SKM-1 treated with dmso at 0.1 percent for 144 hours (cell line): ENCODE data around the gene DCAF17.
A peak's percentile ranks its signal among the peaks of the same experiment; 100 is the strongest.

Source experiments
- DNase-seq: peaks from one replicate; lab custom pipeline; 2025; ENCODE audit not compliant: unreplicated experiment; lab: John Stamatoyannopoulos, UW

The DCAF17 gene

DNA sequence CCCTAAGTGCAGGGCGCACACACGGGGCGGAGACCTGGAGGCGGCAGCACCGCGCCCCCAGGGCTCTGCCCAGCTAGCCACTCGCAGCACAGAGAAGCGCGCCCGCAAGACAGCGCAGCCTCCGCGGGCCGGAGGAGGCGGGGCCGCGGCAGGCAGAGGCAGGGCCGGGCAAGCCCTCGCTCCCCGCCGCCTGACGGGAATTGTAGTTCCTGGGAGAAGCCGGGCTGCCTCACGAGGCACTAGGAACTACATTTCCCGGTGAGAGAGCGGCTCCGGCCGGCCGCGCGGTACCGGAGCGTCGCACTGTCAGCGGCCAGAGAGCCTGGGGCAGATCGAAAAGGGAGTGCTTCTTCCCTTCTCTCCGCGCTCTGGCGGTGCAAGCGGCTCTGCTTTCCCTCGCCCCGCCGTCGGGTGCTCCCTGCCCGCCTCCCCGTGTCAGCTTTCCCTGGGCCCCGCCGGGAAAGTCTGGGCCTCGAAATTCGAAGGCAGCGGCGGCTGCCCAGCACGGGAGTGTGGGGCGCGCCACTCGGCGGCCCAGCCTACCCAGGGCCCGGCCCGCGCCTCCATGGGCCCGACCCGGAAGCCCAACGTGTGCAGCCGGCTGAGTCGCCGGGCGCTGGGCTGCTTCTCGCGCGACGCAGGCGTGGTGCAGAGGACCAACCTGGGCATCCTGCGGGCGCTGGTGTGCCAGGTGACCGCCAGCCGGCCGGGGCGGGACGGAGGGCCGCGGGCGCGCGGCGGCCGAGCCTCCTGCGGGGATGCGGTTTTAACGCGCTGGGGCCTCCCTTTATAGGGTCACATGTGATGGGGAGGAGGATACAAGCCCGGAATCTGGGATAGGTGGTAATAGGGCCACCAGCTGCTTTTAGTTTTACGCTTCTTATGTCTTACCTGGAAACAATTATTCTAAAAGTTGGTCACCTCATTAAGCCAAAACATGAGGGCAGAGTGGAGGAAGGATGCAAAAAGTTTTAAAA is at the start of gene DCAF17:
Gene DCAF17 (plus strand): TSS at position 214 of the 977 bp plus-strand sequence. CDS start 352 bp downstream, at position 566.
- DNase-seq: peak; percentile 95

GRCh38 chr2:171386627-171387026 is 47.4 kb upstream of the DCAF17 start:
- DNase-seq: no peak

DNA sequence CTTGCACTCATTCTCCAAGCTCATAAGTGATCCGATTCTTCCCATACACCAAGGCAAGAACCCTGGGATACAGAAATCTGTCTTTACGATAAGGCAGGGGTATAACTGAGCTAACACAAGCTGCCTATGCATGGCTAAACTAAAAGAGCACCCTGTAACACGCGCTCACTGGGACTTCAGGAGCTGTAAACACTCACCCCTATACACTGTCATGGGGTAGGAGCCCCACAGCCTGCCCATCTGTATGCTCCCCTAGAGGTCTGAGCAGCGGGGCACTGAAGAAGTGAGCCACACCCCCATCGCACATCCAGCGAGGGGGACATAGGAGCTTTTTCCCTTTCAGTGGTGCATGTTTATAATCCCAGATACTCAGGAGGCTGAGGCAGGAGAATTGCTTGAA is 47.0 kb upstream of the DCAF17 start:
- no peak for DNase-seq

GRCh38 chr2:171389325-171389724 is 44.7 kb upstream of the DCAF17 start:
- no peak for DNase-seq

- DNase-seq: no peak
Measured at GRCh38 chr2:171389780-171390179, 44.2 kb upstream of the DCAF17 start.

- no peak for DNase-seq
Measured at GRCh38 chr2:171390941-171391516, 43.0 kb upstream of the DCAF17 start.

GRCh38 chr2:171391532-171391931 is 42.5 kb upstream of the DCAF17 start:
- DNase-seq: no peak

- DNase-seq: no peak
Measured at GRCh38 chr2:171393487-171393886, 40.5 kb upstream of the DCAF17 start.

- DNase-seq: peak; percentile 10
Measured at GRCh38 chr2:171394164-171394740, 39.8 kb upstream of the DCAF17 start.

- DNase-seq: no peak
Measured at GRCh38 chr2:171399292-171399691, 34.7 kb upstream of the DCAF17 start.

DNA sequence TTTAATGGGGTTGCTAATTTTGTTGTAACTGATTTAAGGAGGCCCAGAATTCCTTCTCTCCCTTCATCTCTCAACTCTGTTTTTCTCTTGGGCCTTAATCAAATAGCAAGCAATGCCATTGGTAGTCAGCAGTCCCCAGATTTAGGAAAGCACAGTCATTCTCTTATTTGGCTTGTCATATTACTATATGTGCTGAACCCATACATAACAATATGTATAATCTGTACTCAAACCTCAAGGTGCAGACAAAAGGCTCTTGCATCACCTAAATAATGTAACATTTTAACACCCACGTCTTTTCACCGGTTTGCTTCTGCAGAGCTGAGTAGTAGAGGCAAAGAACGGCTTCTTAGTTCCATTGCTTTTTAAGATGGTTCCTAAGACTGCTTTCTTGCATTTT is 33.6 kb upstream of the DCAF17 start:
- no peak for DNase-seq

DNA sequence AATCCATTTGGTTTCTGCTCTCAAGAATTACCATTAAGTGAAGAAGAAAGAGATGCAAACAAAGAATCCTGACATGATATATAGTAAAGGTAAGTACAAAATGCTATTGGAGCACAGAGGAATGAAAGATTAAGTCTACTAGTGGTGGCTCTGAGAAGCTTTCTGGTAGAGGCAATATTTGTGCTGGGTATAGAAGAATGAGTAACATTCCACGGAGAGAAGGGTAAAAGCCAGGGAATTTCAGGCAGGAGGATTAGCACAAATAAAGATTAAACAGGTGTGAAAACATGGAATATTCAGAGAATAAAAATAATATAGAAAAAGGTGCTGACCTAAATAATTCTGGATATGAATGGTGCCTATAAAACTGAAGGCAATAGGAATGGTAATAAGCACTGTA is 32.1 kb upstream of the DCAF17 start:
- no peak for DNase-seq

DNA sequence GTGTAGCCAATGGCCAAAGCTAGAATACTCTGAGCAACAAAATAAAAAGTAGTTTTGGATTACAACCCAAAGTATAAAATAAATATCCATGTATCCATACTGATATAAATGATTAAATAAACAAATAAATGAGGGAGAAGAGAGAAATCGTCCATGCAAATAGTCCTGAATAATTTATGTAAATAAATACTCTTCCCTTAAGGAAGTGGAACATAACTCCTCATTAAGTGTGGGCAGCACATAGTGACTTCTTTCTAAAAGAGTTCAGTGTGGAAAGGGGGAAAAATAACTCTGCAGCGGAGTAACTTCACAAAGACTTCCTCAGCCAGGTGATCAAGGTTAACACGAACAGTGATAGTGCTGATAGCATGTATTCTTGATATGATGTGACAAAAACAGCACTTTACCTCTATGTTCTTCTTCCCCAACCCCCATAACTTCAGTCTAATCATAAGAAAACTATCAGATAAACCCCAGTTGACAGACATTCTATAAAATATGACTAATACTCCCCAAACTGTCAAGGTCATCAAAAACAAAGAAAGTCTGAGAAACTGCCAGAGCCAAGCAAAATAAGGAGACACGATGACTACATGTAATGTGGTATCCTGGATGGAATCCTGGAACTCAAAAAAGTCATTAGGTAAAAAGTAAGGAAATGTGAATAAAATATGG is 31.0 kb upstream of the DCAF17 start:
- DNase-seq: no peak

GRCh38 chr2:171404261-171404660 is 29.8 kb upstream of the DCAF17 start:
- DNase-seq: no peak

- no peak for DNase-seq
Measured at GRCh38 chr2:171404719-171405118, 29.3 kb upstream of the DCAF17 start.

DNA sequence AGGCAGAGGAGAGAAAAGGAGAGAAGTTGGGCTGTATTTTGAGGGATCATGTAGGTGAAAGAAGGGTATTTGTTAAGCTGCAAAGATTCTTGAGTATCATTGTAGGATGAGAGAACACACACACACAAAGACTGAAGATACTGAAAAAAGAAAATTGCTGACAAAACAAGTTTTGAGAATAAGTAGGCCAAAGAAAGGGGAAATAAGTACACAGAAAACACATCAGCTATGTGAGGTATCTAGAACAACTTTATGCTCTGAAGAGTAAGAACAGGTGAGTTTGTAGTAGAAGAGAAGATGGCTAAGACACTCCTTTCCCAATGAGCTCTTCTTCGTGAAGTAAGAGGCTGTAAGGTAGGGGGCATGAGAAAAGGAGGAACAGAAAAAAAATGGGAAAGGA is 28.5 kb upstream of the DCAF17 start:
- DNase-seq: no peak

GRCh38 chr2:171406044-171406443 is 28.0 kb upstream of the DCAF17 start:
- no peak for DNase-seq

DNA sequence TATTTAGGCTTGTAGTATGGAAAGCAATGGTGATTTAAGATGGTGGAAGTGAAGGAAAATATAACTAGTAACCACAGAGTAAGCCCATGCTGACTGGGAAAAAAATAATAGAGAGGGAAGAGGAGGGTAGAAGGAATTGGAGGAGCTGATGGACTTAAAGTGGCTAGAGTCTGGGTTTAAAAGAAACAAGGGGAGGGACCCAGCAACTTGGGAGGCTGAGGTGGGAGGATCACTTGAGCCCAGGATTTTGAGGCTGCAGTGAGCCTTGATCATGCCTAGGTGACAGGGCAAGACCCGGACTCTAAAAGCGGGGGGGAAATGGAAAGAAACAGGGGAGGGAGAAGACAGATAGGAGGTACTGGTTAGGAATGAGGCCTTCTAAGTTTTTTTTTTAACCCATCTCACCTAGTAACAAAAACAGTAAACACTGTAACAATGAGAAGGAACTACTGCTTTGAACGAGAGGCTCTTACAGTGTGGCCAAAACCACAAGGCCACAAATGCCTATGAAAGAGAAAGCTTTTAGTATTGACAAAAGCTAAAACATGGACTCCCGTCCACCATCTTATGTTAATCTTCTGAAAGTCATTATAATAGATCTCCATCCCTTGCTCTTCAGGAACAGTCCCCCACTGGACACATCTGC is 26.9 kb upstream of the DCAF17 start:
- no peak for DNase-seq

GRCh38 chr2:171407676-171408044 is 26.4 kb upstream of the DCAF17 start:
- DNase-seq: no peak

DNA sequence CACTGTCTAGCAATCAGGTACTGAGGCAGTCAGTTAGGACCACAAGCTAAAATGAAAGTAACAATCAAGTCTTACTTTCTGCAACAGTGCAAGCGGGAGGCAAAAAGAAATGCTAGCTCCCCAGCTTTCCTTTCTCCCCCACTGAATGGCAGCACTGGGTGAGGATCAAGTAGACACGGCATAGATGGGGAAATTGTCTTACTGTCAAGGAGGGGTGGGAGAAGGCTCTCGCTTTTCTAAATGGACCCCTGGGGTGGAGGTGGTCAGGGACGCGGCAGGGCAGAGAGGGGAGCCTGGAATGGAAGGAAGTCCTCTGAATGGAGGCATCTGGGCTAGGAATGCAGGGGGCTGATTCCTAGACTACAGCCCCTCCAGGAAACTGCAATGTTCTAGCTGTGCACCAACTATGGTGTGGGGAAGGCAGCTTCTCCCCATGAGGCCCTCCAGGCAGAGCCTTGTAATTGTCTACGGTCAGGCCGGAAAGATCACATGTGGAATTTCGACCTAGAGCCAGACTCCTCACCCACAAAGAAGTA is 24.5 kb upstream of the DCAF17 start:
- no peak for DNase-seq

DNA sequence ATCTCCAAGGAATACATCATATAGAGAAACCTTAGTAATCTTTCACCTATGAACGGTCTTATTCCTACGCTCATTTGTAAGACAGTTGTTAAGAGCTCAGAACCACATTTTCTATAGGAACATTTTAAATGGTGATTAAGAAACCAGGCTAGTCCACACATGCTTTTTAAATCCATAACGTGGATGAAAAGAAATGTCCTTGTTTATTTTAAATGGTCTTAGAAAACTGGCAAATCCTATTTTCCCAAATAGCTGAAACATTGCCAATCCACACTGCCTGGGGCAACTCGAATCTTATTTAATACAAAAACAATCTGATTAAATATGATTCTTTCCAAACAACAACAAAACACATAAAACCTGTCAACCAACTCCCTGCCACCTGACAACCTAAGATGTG is 23.9 kb upstream of the DCAF17 start:
- no peak for DNase-seq
